MCF 10A (cell line): ENCODE data around the gene AUTS2. TPM values are rescaled to one million over a fixed set of nuclear protein-coding genes. Genes with fewer than 3 reads are reported as not detected.

Experiments used
- BruUV-seq: library from RNA; stranded (reverse); fragments of 400-500 nt; replicated peaks from 2 replicates; lab custom pipeline; 2021; lab: Mats Ljungman, UMichigan
- CTCF ChIA-PET: fragments of 300-600 bp; sonication (Branson Sonifier 250); formaldehyde crosslinking; extraction: SDS; loops from one replicate; lab custom pipeline; 2021; ENCODE audit warnings: antibody characterized with exemption, inconsistent platforms; lab: Yijun Ruan, JAX
- POLR2A ChIA-PET: fragments of 300-600, 350-650 bp; sonication (Branson Sonifier 250); formaldehyde crosslinking; extraction: SDS; loops from one replicate; lab custom pipeline; 2020; ENCODE audit warnings: antibody characterized with exemption, inconsistent platforms; lab: Yijun Ruan, JAX
- DNase-seq: peaks from one replicate; pipeline ENCODE4 v3.0.0-alpha.2; 2018; ENCODE audit not compliant: unreplicated experiment
- H3K27ac Mint-ChIP-seq: one replicate; pipeline ENCODE4 v1.8.0; 2022; ENCODE audit warnings: mild to moderate bottlenecking, low read depth, mixed read lengths; ENCODE audit not compliant: unreplicated experiment
- H3K27me3 Mint-ChIP-seq: one replicate; pipeline ENCODE4 v1.8.0; 2022; ENCODE audit warnings: mixed read lengths; ENCODE audit not compliant: insufficient read depth, unreplicated experiment
- H3K36me3 Mint-ChIP-seq: one replicate; pipeline ENCODE4 v1.8.0; 2022; ENCODE audit warnings: mild to moderate bottlenecking, moderate library complexity, mixed read lengths; ENCODE audit not compliant: insufficient read depth, unreplicated experiment
- H3K4me1 Mint-ChIP-seq: one replicate; pipeline ENCODE4 v1.8.0; 2022; ENCODE audit warnings: mixed read lengths; ENCODE audit not compliant: insufficient read depth, unreplicated experiment
- H3K4me3 Mint-ChIP-seq: one replicate; pipeline ENCODE4 v1.8.0; 2022; ENCODE audit warnings: mild to moderate bottlenecking, moderate library complexity, mixed read lengths; ENCODE audit not compliant: unreplicated experiment
- H3K9me3 Mint-ChIP-seq: one replicate; pipeline ENCODE4 v1.8.0; 2022; ENCODE audit warnings: mixed read lengths; ENCODE audit not compliant: unreplicated experiment
- intact Hi-C: fragments of 100-400 bp; cut with micrococcal nuclease; formaldehyde crosslinking; loops from 2 replicates; pipeline ENCODE4 v1.14.1; 2022
- total RNA-seq: library from RNA; stranded (reverse); gene quantifications from 2 replicates; pipeline ENCODE4 v1.2.3, GENCODE V29; 2022
- TF ChIP-seq, protein P1 (sequence below): fragments of 200-600 bp; IDR thresholded peaks from one replicate; pipeline ENCODE4 v1.8.0; 2022; ENCODE audit warnings: antibody characterized with exemption, mild to moderate bottlenecking; ENCODE audit not compliant: unreplicated experiment

The AUTS2 gene
- total RNA-seq, 1 experiment from 2014 or later: 1.3 TPM

- H3K27ac Mint-ChIP-seq: no peak overlapping the region
- peaks cover 47% of the 10 kb centered on the region for H3K9me3 Mint-ChIP-seq
- no TSS peak for BruUV-seq
- ChIA-PET CTCF (interaction anchor here (0.6 kb wide), 2 partner anchors 26 to 107 kb away, joined by 3 to 4 read pairs; no protein-coding TSS in a partner anchor), POLR2A (no interaction called here)
- H3K36me3 Mint-ChIP-seq: no peaks in the 10 kb centered on the region
- no peaks in the 10 kb centered on the region for H3K27me3 Mint-ChIP-seq
- H3K4me1 Mint-ChIP-seq: no peaks in the 10 kb centered on the region
- H3K4me3 Mint-ChIP-seq: no peak overlapping the region
- intact Hi-C loops: no loop called here
- DNase-seq: no peak
- TF ChIP-seq, protein P1, sequence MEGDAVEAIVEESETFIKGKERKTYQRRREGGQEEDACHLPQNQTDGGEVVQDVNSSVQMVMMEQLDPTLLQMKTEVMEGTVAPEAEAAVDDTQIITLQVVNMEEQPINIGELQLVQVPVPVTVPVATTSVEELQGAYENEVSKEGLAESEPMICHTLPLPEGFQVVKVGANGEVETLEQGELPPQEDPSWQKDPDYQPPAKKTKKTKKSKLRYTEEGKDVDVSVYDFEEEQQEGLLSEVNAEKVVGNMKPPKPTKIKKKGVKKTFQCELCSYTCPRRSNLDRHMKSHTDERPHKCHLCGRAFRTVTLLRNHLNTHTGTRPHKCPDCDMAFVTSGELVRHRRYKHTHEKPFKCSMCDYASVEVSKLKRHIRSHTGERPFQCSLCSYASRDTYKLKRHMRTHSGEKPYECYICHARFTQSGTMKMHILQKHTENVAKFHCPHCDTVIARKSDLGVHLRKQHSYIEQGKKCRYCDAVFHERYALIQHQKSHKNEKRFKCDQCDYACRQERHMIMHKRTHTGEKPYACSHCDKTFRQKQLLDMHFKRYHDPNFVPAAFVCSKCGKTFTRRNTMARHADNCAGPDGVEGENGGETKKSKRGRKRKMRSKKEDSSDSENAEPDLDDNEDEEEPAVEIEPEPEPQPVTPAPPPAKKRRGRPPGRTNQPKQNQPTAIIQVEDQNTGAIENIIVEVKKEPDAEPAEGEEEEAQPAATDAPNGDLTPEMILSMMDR: no peak
Observed at GRCh38 chr7:70120851-70121250, 522.6 kb downstream of the AUTS2 start.

DNA sequence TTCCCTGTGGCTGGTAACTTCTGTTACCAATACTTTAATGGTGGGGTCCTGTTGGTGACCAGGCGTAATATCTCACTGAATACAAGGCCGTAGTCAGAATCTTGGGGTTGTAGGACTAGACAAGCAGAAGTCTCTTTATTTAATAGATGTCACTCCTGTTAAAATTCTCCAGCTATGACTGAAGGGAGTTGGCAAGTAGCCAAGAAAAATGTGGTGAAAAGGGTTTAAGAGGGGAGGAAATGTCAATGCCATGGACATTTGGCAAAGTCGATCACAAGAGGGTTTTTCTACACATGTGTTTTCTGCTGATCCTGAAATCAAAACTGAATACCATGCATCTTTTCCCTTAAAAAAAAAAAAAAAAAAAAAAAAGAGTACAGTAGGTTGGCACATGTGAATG lies 533.5 kb downstream of the AUTS2 start:
- intact Hi-C loops: no loop called here
- H3K36me3 Mint-ChIP-seq: no peaks in the 10 kb centered on the region
- no peak overlapping the region for H3K27ac Mint-ChIP-seq
- ChIA-PET POLR2A (no interaction called here), CTCF (no interaction called here)
- BruUV-seq: no TSS peak
- TF ChIP-seq, protein P1: no peak
- no peaks in the 10 kb centered on the region for H3K27me3 Mint-ChIP-seq
- no peak for DNase-seq
- no peaks in the 10 kb centered on the region for H3K4me1 Mint-ChIP-seq
- H3K9me3 Mint-ChIP-seq: peaks cover 32% of the 10 kb centered on the region
- no peak overlapping the region for H3K4me3 Mint-ChIP-seq

DNA sequence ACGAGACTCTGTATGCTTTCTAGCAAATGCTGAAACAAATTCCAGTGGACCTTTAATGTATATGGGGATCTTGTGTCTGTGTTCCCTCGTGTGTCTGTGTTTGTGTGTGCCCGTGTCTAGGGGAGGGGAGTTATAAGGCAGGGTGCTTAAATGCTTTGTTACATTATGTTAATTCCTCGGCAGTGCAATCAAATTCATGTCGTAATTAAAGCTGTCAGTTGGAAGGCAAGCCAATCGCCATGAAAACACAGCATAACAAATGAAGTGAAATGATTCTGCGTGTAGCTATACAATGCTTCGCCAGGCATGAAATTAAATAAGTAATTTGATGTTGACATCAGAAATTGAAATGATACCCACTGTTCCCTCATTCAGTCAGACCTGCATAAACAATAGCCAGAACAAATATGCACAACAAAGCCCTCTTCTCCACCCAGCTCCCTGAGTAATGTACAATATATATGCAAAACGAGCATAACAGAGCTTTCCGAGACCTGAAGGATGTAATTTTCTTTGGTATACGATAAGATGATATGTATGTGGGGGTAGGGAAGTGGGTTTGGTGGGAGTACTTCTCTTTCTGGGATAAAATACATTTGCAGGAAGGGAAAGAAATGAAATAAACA lies 534.1 kb downstream of the AUTS2 start:
- no TSS peak for BruUV-seq
- Mint-ChIP-seq H3K36me3 (no peaks in the 10 kb centered on the region), H3K9me3 (peaks cover 30% of the 10 kb centered on the region), H3K27ac (no peak overlapping the region), H3K27me3 (no peaks in the 10 kb centered on the region), H3K4me3 (no peak overlapping the region), H3K4me1 (no peaks in the 10 kb centered on the region)
- TF ChIP-seq, protein P1: no peak
- CTCF ChIA-PET: no interaction called here
- DNase-seq: no peak
- intact Hi-C loops: no loop called here
- POLR2A ChIA-PET: no interaction called here

DNA sequence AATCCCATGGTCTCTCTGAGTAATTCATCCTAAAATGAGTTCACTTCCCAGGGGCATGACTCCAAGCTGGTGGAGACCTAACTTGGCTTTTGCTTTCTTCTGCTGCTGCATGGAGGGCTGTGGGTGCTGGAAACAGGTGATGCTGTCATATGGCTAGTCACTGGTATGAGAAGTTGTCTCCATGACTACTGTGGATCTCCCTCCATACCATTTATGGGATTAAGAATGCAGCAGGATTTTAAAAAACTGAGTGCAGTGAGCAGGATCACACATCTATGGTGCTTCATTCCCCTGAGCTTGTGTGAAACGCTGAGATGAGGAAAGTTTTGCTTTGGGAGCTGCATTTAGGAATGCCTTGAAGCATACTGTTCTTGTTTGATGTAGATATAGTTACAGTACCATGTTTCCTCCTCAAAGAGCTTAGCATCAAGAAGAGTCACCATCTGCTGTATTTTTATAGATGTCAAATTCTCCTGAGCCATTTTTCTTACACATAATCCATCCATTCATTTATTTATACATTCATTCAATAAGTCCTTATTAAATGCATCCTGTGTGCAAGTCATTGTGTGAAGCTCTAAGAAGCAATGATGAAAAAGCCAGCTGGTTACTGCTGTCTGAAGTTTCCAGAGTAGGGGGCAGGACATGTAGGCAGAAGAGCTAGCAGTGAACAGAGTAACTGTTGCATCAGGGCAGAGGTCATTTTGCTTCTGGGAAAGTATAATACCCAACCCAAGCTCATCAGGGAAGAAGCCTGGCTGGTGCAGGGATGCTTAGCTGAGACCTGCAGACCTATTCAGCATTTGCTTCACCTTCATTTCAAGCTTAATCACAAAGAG lies 534.8 kb downstream of the AUTS2 start:
- Mint-ChIP-seq H3K4me3 (no peak overlapping the region), H3K27ac (no peak overlapping the region), H3K36me3 (no peaks in the 10 kb centered on the region), H3K4me1 (no peaks in the 10 kb centered on the region), H3K9me3 (peaks cover 22% of the 10 kb centered on the region), H3K27me3 (no peaks in the 10 kb centered on the region)
- POLR2A ChIA-PET: no interaction called here
- no peak for DNase-seq
- CTCF ChIA-PET: interaction anchor here (0.7 kb wide), 1 partner anchor 28 kb away, joined by 3 read pairs; no protein-coding TSS in a partner anchor
- intact Hi-C loops: no loop called here
- BruUV-seq: no TSS peak
- TF ChIP-seq, protein P1: no peak
